Liver (tissue), 9 donors: ENCODE data around the gene CDHR5. TPM values are rescaled to one million over a fixed set of nuclear protein-coding genes. Genes with fewer than 3 reads are reported as not detected.

Source experiments
- DNase-seq: peaks from one replicate; pipeline ENCODE4 v3.0.0-alpha.2; 2017; ENCODE audit warnings: low spot score
- H3K27ac ChIP-seq, 2 donors: one replicate each; pipeline ENCODE4 v1.7.0; 2013; ENCODE audit warnings: inconsistent platforms in 2 of 2, low read length in 2 of 2, control low read depth in 1 of 2, low read depth in 1 of 2, mild to moderate bottlenecking in 1 of 2
- H3K27me3 ChIP-seq, 4 donors: one replicate each; pipeline versions ENCODE4 v1.6.1 to v1.7.0; 2013; ENCODE audit warnings: low read length in 3 of 4, inconsistent platforms in 1 of 4, mild to moderate bottlenecking in 1 of 4, moderate library complexity in 1 of 4; ENCODE audit not compliant: control insufficient read depth in 4 of 4, insufficient read depth in 4 of 4
- H3K36me3 ChIP-seq, 4 donors: one replicate each; pipeline versions ENCODE4 v1.6.1 to v1.7.0; 2013; ENCODE audit warnings: low read length in 3 of 4, mild to moderate bottlenecking in 3 of 4, low read depth in 1 of 4, moderate library complexity in 1 of 4; ENCODE audit not compliant: control insufficient read depth in 4 of 4, insufficient read depth in 3 of 4
- H3K4me1 ChIP-seq, 4 donors: one replicate each; pipeline versions ENCODE4 v1.6.1 to v1.7.0; 2013; ENCODE audit warnings: low read length in 3 of 4, mild to moderate bottlenecking in 3 of 4, moderate library complexity in 1 of 4; ENCODE audit not compliant: control insufficient read depth in 4 of 4, insufficient read depth in 4 of 4
- H3K4me3 ChIP-seq, 3 donors: one replicate each; pipeline versions ENCODE4 v1.6.1 to v1.7.0; 2013; ENCODE audit warnings: low read length in 3 of 3, control low read depth in 1 of 3, low read depth in 1 of 3, mild to moderate bottlenecking in 1 of 3
- H3K9ac ChIP-seq, 2 donors: one replicate each; pipeline ENCODE4 v1.7.0; 2013; ENCODE audit warnings: low read length in 2 of 2, mild to moderate bottlenecking in 2 of 2, moderate library complexity in 2 of 2, control low read depth in 1 of 2, low read depth in 1 of 2
- H3K9me3 ChIP-seq, 4 donors: one replicate each; pipeline versions ENCODE4 v1.6.1 to v1.7.0; 2013; ENCODE audit warnings: low read length in 3 of 4; ENCODE audit not compliant: control insufficient read depth in 4 of 4
- EGR1 ChIP-seq, 2 donors: IDR thresholded peaks; 2 replicates each; pipeline ENCODE4 v1.6.1; 2016 to 2018; ENCODE audit warnings: antibody characterized with exemption in 2 of 2, low read depth in 2 of 2
- FOXA1 ChIP-seq: IDR thresholded peaks from 2 replicates; pipeline ENCODE4 v1.6.1; 2016; ENCODE audit warnings: antibody characterized with exemption
- FOXA2 ChIP-seq: IDR thresholded peaks from 2 replicates; pipeline ENCODE4 v1.6.1; 2016; ENCODE audit warnings: antibody characterized with exemption
- HNF4A ChIP-seq, 2 donors: conservative IDR thresholded peaks; 2 replicates each; pipeline ENCODE4 v1.6.1; 2016; ENCODE audit warnings: antibody characterized with exemption in 2 of 2, mild to moderate bottlenecking in 2 of 2
- HNF4G ChIP-seq: IDR thresholded peaks from 2 replicates; pipeline ENCODE4 v1.6.1; 2016; ENCODE audit warnings: antibody characterized with exemption
- JUND ChIP-seq, 2 donors: IDR thresholded peaks; 2 replicates each; pipeline ENCODE4 v1.6.1; 2016; ENCODE audit warnings: antibody characterized with exemption in 2 of 2
- NR2F2 ChIP-seq: IDR thresholded peaks from 2 replicates; pipeline ENCODE4 v1.6.1; 2016; ENCODE audit warnings: antibody characterized with exemption
- RAD21 ChIP-seq, 2 donors: IDR thresholded peaks; 2 replicates each; pipeline ENCODE4 v1.6.1; 2016; ENCODE audit warnings: antibody characterized with exemption in 2 of 2, mild to moderate bottlenecking in 2 of 2
- RXRA ChIP-seq, 2 donors: IDR thresholded peaks; 2 replicates each; pipeline ENCODE4 v1.6.1; 2017 to 2018; ENCODE audit warnings: antibody characterized with exemption in 2 of 2, mild to moderate bottlenecking in 1 of 2
- SP1 ChIP-seq: IDR thresholded peaks from 2 replicates; pipeline ENCODE4 v1.6.1; 2018; ENCODE audit warnings: antibody characterized with exemption, mild to moderate bottlenecking
- YY1 ChIP-seq: IDR thresholded peaks from 2 replicates; pipeline ENCODE4 v1.6.1; 2016; ENCODE audit warnings: antibody characterized with exemption, mild to moderate bottlenecking
- WGBS: extraction: QIAGEN DNeasy Blood & Tissue Kit; methylation state at CpG from one replicate; pipeline ENCODE4 v1.1.7; 2013; 5-methylcytosine and 5-hydroxymethylcytosine counted together
- polyA plus RNA-seq, 2 donors: library from polyadenylated mRNA; stranded (reverse) in 1 of 2; unstranded in 1 of 2; fragments of 200-250 nt in 1 of 2; fragments of >200 nt in 1 of 2; fragmentation: Nextera tagmentation in 1 of 2; extraction: Ambion mirVana in 1 of 2; gene quantifications; one replicate each; pipeline versions ENCODE4 v1.2.1 to v1.2.3, GENCODE V29; 2013 to 2015
- total RNA-seq, 2 donors: library from RNA; depleted of rRNA; stranded (reverse); fragments of >200 nt; gene quantifications; one replicate each; pipeline ENCODE4 v1.2.3, GENCODE V29; 2014
- TF ChIP-seq, protein P1 (sequence below): IDR thresholded peaks from 2 replicates; pipeline ENCODE4 v1.6.1; 2016; ENCODE audit warnings: antibody characterized with exemption
- TF ChIP-seq, protein P2 (sequence below): fragments of 150-350 bp; IDR thresholded peaks from 2 replicates; pipeline ENCODE4 v1.5.1; 2017; ENCODE audit warnings: improper control_type of control experiment, low read depth, low read length; ENCODE audit not compliant: missing input control
- TF ChIP-seq, protein P3 (sequence below): IDR thresholded peaks from 2 replicates; pipeline ENCODE4 v1.6.1; 2016; ENCODE audit warnings: antibody characterized with exemption
- TF ChIP-seq, protein P4 (sequence below): IDR thresholded peaks from 2 replicates; pipeline ENCODE4 v1.6.1; 2016; ENCODE audit warnings: antibody characterized with exemption, mild to moderate bottlenecking
- TF ChIP-seq, protein P5 (sequence below): IDR thresholded peaks from 2 replicates; pipeline ENCODE4 v1.6.1; 2016; ENCODE audit warnings: antibody characterized with exemption
- donor health status: healthy.
- donor health status: healthy.
- donor health status: healthy.
- donor health status: healthy.
- donor health status: healthy.

The CDHR5 gene
- total and polyA plus RNA-seq, 4 donors = 29.4 to 86.2 (median 57.2) TPM

DNA sequence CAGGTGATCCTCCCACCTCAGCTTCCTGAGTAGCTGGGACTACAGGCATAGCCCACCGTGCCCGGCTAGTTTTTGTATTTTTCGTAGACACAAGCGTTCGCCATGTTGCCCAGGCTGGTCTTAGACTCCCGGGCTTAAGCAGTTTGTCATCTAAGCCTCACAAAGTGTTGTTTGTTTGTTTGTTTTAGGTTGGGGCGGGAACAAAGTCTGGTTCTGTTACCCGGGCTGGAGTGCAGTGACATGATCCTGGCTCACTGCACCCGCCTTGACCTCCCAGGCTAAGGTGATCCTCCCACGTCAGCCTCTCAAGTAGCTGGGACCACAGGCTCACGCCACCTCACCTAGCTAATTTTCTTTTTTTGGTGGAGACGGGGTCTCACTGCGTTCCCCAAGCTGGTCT lies 21.6 kb downstream of the CDHR5 start:
- peak; percentile 46 to 61 for TF ChIP-seq HNF4A (conservative IDR thresholded peaks at IDR 0.05)
- TF ChIP-seq SP1 = peak; percentile 17
- TF ChIP-seq RXRA (IDR thresholded peaks at IDR 0.05) = peak; percentile 41 to 54
- TF ChIP-seq YY1 = no peak
- no peak for TF ChIP-seq NR2F2
- peaks cover 31 to 71% (median 47%) of the 10 kb centered on the region in 4 donors for H3K36me3 ChIP-seq
- H3K27ac ChIP-seq = no peak overlapping the region
- peaks cover 6 to 37% (median 12%) of the 10 kb centered on the region in 4 donors for H3K4me1 ChIP-seq
- no peak for DNase-seq
- H3K27me3 ChIP-seq = no peaks in the 10 kb centered on the region
- H3K9ac ChIP-seq = no peak overlapping the region
- H3K4me3 ChIP-seq = no peak overlapping the region
- H3K9me3 ChIP-seq = no peaks in the 10 kb centered on the region
- WGBS = 71% methylated on average over 13 of the region's 13 CpGs

DNA sequence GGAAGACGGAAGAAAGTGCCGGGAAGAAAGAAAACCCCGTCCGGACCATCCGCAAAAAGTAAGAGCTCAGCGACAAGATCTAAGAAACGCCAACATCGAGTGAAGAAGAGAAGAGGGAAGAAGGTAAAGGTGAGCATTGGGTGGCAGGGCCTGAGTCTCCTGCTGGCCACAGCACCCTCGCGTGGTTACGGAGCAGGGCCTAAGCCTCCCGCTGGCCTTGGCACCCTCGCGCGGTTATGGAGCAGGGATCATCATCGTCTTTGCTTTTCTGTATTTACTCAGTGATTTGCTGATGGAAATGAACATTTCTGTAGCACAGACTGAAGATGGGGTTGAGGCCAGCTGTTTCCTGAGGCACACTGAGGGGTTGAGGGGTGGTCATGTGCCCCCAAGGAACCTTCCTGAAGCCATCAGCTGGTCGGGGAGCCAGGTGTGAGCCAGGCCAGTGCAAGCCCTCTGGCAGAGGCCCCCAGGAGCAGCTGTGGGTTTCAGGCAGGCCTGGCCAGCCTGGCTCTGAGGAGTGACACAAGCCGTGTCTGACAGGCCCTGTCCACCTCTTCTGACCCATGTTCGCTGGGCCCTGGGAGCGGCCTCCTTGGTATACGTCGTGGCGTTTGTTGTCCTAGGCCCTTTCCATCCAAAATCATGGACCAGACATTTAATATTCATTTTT lies 23.0 kb downstream of the CDHR5 start:
- H3K36me3 ChIP-seq = peaks cover 23 to 69% (median 46%) of the 10 kb centered on the region in 4 donors
- no peak for DNase-seq
- TF ChIP-seq, protein P1, sequence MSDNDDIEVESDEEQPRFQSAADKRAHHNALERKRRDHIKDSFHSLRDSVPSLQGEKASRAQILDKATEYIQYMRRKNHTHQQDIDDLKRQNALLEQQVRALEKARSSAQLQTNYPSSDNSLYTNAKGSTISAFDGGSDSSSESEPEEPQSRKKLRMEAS = no peak
- TF ChIP-seq, protein P2, sequence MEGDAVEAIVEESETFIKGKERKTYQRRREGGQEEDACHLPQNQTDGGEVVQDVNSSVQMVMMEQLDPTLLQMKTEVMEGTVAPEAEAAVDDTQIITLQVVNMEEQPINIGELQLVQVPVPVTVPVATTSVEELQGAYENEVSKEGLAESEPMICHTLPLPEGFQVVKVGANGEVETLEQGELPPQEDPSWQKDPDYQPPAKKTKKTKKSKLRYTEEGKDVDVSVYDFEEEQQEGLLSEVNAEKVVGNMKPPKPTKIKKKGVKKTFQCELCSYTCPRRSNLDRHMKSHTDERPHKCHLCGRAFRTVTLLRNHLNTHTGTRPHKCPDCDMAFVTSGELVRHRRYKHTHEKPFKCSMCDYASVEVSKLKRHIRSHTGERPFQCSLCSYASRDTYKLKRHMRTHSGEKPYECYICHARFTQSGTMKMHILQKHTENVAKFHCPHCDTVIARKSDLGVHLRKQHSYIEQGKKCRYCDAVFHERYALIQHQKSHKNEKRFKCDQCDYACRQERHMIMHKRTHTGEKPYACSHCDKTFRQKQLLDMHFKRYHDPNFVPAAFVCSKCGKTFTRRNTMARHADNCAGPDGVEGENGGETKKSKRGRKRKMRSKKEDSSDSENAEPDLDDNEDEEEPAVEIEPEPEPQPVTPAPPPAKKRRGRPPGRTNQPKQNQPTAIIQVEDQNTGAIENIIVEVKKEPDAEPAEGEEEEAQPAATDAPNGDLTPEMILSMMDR = no peak
- TF ChIP-seq YY1 (no peak), HNF4A (conservative IDR thresholded peaks at IDR 0.05) (no peak), EGR1 (IDR thresholded peaks at IDR 0.05; ENCODE audit: low read depth in 2 of 2) (no peak), RAD21 (IDR thresholded peaks at IDR 0.05) (no peak), JUND (IDR thresholded peaks at IDR 0.05) (no peak), FOXA2 (no peak), SP1 (no peak), NR2F2 (no peak)
- TF ChIP-seq, protein P3, sequence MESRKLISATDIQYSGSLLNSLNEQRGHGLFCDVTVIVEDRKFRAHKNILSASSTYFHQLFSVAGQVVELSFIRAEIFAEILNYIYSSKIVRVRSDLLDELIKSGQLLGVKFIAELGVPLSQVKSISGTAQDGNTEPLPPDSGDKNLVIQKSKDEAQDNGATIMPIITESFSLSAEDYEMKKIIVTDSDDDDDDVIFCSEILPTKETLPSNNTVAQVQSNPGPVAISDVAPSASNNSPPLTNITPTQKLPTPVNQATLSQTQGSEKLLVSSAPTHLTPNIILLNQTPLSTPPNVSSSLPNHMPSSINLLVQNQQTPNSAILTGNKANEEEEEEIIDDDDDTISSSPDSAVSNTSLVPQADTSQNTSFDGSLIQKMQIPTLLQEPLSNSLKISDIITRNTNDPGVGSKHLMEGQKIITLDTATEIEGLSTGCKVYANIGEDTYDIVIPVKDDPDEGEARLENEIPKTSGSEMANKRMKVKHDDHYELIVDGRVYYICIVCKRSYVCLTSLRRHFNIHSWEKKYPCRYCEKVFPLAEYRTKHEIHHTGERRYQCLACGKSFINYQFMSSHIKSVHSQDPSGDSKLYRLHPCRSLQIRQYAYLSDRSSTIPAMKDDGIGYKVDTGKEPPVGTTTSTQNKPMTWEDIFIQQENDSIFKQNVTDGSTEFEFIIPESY = no peak

DNA sequence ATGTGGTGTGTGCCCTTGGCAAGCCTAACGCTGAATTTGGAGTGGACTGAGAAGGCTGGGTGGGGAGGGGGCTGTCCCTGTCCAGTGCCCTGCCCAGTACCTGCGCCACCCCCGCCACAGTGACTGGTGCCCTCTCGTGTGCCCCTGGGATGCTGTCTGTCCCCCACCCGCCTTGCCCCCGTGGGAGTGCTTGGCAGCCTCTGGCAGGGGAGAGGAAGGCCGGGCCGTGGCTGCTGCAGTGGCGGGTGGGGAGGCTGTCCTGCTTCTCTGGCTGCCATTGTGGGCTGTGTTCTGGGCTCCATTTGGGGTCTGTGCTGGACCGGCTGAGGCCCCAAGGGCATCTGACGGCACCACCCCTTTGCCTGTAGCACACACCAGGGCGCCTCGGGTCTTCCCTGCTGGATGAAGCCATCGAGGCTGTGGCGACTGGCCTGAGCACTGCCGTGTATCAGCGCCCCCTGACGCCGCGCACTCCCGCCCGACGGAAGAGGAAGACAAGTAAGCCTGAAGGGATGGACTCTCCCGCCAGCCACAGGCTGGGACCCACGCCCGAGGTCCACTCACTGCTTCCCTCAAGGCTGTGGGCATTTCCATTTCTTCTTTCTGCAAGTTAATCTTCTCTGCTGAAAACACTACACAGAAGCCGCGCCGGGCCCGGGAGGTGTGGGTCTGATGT lies 26.6 kb downstream of the CDHR5 start:
- DNase-seq = no peak
- Histone ChIP-seq H3K9ac (no peak overlapping the region), H3K4me1 (peaks cover 3 to 4% (median 4%) of the 10 kb centered on the region in 4 donors), H3K27me3 (no peaks in the 10 kb centered on the region), H3K4me3 (no peak overlapping the region), H3K36me3 (peaks cover 22 to 74% (median 45%) of the 10 kb centered on the region in 4 donors), H3K9me3 (no peaks in the 10 kb centered on the region), H3K27ac (no peak overlapping the region)
- WGBS = 96% methylated on average over 30 of the region's 30 CpGs
- TF ChIP-seq RXRA (IDR thresholded peaks at IDR 0.05) (no peak), YY1 (no peak), HNF4G (no peak), FOXA2 (no peak), HNF4A (conservative IDR thresholded peaks at IDR 0.05) (no peak), FOXA1 (no peak)
- TF ChIP-seq, protein P2 = no peak
- TF ChIP-seq, protein P4, sequence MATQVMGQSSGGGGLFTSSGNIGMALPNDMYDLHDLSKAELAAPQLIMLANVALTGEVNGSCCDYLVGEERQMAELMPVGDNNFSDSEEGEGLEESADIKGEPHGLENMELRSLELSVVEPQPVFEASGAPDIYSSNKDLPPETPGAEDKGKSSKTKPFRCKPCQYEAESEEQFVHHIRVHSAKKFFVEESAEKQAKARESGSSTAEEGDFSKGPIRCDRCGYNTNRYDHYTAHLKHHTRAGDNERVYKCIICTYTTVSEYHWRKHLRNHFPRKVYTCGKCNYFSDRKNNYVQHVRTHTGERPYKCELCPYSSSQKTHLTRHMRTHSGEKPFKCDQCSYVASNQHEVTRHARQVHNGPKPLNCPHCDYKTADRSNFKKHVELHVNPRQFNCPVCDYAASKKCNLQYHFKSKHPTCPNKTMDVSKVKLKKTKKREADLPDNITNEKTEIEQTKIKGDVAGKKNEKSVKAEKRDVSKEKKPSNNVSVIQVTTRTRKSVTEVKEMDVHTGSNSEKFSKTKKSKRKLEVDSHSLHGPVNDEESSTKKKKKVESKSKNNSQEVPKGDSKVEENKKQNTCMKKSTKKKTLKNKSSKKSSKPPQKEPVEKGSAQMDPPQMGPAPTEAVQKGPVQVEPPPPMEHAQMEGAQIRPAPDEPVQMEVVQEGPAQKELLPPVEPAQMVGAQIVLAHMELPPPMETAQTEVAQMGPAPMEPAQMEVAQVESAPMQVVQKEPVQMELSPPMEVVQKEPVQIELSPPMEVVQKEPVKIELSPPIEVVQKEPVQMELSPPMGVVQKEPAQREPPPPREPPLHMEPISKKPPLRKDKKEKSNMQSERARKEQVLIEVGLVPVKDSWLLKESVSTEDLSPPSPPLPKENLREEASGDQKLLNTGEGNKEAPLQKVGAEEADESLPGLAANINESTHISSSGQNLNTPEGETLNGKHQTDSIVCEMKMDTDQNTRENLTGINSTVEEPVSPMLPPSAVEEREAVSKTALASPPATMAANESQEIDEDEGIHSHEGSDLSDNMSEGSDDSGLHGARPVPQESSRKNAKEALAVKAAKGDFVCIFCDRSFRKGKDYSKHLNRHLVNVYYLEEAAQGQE = no peak
- TF ChIP-seq, protein P5, sequence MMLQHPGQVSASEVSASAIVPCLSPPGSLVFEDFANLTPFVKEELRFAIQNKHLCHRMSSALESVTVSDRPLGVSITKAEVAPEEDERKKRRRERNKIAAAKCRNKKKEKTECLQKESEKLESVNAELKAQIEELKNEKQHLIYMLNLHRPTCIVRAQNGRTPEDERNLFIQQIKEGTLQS = no peak

More for the DNA sequence above, 23.0 kb downstream of the CDHR5 start:
- no peak overlapping the region for H3K4me3 ChIP-seq
- H3K9ac ChIP-seq = no peak overlapping the region
- H3K27ac ChIP-seq = no peak overlapping the region
- H3K9me3 ChIP-seq = no peaks in the 10 kb centered on the region
- no peaks in the 10 kb centered on the region for H3K27me3 ChIP-seq
- WGBS = 93% methylated on average over 23 of the region's 23 CpGs
- H3K4me1 ChIP-seq = peaks cover 6 to 25% (median 6%) of the 10 kb centered on the region in 4 donors
